Keratinocyte (primary cell): ENCODE results near the gene MTCH1. TPM values are rescaled to one million over a fixed set of nuclear protein-coding genes. Genes with fewer than 3 reads are reported as not detected.

Experiments
- DNase-seq: peaks from one replicate; pipeline ENCODE4 v3.0.0-alpha.2; 2011; ENCODE audit warnings: low read depth, missing footprints, low spot score
- FAIRE-seq: peaks from 2 replicates; lab custom pipeline; 2011; peaks lifted over from hg19 to GRCh38; lab: Jason Lieb, UNC
- H2AFZ ChIP-seq: 2 replicates; pipeline ENCODE4 v1.6.0; 2012; ENCODE audit warnings: low read length, control low read depth, inconsistent platforms; ENCODE audit not compliant: control insufficient read depth
- H3K27ac ChIP-seq: 2 replicates; pipeline ENCODE4 v1.5.1; 2011; ENCODE audit warnings: low read length; ENCODE audit not compliant: control insufficient read depth, insufficient read depth
- H3K27me3 ChIP-seq: 3 replicates; pipeline ENCODE4 v1.6.0; 2011; ENCODE audit warnings: low read length; ENCODE audit not compliant: control insufficient read depth, insufficient read depth; ENCODE audit errors: extremely low read depth
- H3K36me3 ChIP-seq, 2 experiments: 2 replicates in 1 of 2; 3 replicates in 1 of 2; pipeline ENCODE4 v1.5.1; 2011; ENCODE audit warnings: low read length in 2 of 2, mild to moderate bottlenecking in 1 of 2; ENCODE audit not compliant: control insufficient read depth in 2 of 2, insufficient read depth in 2 of 2; ENCODE audit errors: extremely low read depth in 1 of 2
- H3K4me1 ChIP-seq: 3 replicates; pipeline ENCODE4 v1.5.1; 2011; ENCODE audit warnings: low read length; ENCODE audit not compliant: control insufficient read depth, insufficient read depth; ENCODE audit errors: extremely low read depth
- H3K4me2 ChIP-seq: 3 replicates; pipeline ENCODE4 v1.6.0; 2011; ENCODE audit warnings: low read depth, low read length; ENCODE audit not compliant: control insufficient read depth, insufficient read depth; ENCODE audit errors: extremely low read depth
- H3K4me3 ChIP-seq, 3 experiments: fragments of 200-600 bp in 1 of 3; sonication (generic) in 1 of 3; 2 replicates in 2 of 3; 3 replicates in 1 of 3; pipeline ENCODE4 v1.5.1; 2011 to 2016; ENCODE audit warnings: low read length in 3 of 3, mild to moderate bottlenecking in 3 of 3, control low read depth in 2 of 3, inconsistent platforms in 1 of 3, low read depth in 1 of 3, mixed read lengths in 1 of 3, mixed run types in 1 of 3, moderate library complexity in 1 of 3; ENCODE audit not compliant: control insufficient read depth in 2 of 3, insufficient read depth in 2 of 3; ENCODE audit errors: extremely low read depth in 1 of 3
- H3K79me2 ChIP-seq: 2 replicates; pipeline ENCODE4 v1.6.0; 2012; ENCODE audit warnings: low read length; ENCODE audit not compliant: control insufficient read depth, insufficient read depth
- H3K9ac ChIP-seq: 3 replicates; pipeline ENCODE4 v1.6.0; 2011; ENCODE audit warnings: low read length; ENCODE audit not compliant: control insufficient read depth, insufficient read depth; ENCODE audit errors: extremely low read depth
- H3K9me1 ChIP-seq: 3 replicates; pipeline ENCODE4 v1.6.0; 2011; ENCODE audit warnings: low read length; ENCODE audit not compliant: control insufficient read depth, insufficient read depth; ENCODE audit errors: extremely low read depth
- H3K9me3 ChIP-seq: 2 replicates; pipeline ENCODE4 v1.5.1; 2012; ENCODE audit warnings: low read depth, low read length; ENCODE audit not compliant: control insufficient read depth
- H4K20me1 ChIP-seq: 3 replicates; pipeline ENCODE4 v1.6.0; 2011; ENCODE audit warnings: low read length; ENCODE audit not compliant: control insufficient read depth, insufficient read depth; ENCODE audit errors: extremely low read depth
- EZH2 ChIP-seq: IDR thresholded peaks from one replicate; pipeline ENCODE4 v1.6.1; 2012; ENCODE audit warnings: inconsistent platforms, mild to moderate bottlenecking, low read length, moderate library complexity
- dilution Hi-C: fragments of 300-500 bp; cut with MboI; formaldehyde crosslinking; loops from one replicate; pipeline ENCODE4 v1.7.0; 2020; ENCODE audit warnings: low sequenced_read_pairs; ENCODE audit not compliant: extremely low pct_ligation_motif_present
- polyA plus RNA-seq, 5 experiments: library from polyadenylated mRNA; depleted of rRNA in 3 of 5; stranded (reverse) in 3 of 5; stranded (forward) in 1 of 5; unstranded in 1 of 5; fragments of >200 nt; gene quantifications; 1 replicate in 1 of 5; 2 replicates in 3 of 5; 3 replicates in 1 of 5; pipeline versions ENCODE4 v1.2.1 to v1.2.3, GENCODE V29; 2011 to 2012; ENCODE audit warnings: missing spikeins in 2 of 5, low read depth in 1 of 5, low replicate concordance in 1 of 5
- TF ChIP-seq, protein P1 (sequence below), 3 experiments: IDR thresholded peaks in 1 of 3; conservative IDR thresholded peaks in 1 of 3; optimal IDR thresholded peaks in 1 of 3; 2 replicates in 2 of 3; 3 replicates in 1 of 3; pipeline versions ENCODE3 to v1.5.1; 2011; ENCODE audit warnings: low read length in 3 of 3, mild to moderate bottlenecking in 3 of 3, moderate library complexity in 2 of 3, control low read depth in 1 of 3, inconsistent platforms in 1 of 3; ENCODE audit not compliant: insufficient read depth in 2 of 3; ENCODE audit errors: extremely low read depth in 1 of 3

Gene MTCH1
- polyA plus RNA-seq, 1 donor (not counting 4 experiments of a cell fraction or from before 2014, with no cell fraction given), result 88.8 TPM

DNA sequence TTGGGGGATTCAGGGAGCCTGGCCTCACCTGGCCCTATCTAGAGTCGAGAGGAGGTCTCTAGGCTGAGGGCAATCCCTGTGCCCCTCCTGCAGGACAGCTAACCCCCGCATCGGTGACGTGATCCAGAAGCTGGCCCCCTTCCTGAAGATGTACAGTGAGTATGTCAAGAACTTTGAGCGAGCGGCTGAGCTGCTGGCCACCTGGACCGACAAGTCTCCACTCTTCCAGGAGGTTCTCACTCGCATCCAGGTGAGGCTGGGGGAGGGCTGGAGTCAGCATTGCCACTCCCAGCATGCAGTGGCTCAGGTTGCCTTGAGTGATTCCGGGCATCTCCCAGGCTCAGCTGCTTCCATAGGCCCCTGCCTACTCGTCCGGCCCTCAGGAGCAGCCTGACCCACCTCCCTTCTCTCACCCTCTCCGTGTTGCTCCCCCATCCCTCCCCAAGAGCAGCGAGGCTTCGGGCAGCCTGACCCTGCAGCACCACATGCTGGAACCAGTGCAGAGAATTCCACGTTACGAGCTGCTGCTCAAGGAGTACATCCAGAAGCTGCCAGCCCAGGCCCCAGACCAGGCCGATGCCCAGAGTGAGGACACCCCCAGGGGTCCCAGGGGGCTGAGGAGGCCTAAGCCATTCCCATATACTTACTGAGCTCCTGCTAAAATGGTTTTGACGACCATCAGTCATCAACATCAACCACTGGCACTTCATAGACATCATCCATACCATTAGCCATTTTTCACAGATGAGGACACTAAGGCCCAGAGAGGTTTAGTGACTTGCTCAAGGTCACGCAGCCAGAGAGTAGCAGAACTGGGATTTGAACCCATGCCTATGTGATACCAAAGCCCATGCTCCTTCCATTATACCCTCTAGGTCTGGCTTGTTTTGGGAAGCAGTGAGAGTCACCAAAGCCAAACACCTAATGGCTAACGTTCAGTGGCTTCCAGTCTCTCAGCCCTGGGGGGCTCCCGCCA lies 27.8 kb upstream of the MTCH1 start:
- Histone ChIP-seq H3K9me3 (no peaks in the 10 kb centered on the region), H3K27ac (no peak overlapping the region), H3K79me2 (no peaks in the 10 kb centered on the region), H4K20me1 (no peaks in the 10 kb centered on the region), H3K9ac (no peak overlapping the region), H3K4me1 (peaks cover 8% of the 10 kb centered on the region), H3K9me1 (no peaks in the 10 kb centered on the region), H3K27me3 (peaks cover 18% of the 10 kb centered on the region), H3K4me2 (no peak overlapping the region), H3K36me3 (no peaks in the 10 kb centered on the region), H2AFZ (no peak overlapping the region), H3K4me3 (no peak overlapping the region)
- DNase-seq (no peak), FAIRE-seq (no peak)
- no peak for TF ChIP-seq EZH2
- TF ChIP-seq, protein P1, sequence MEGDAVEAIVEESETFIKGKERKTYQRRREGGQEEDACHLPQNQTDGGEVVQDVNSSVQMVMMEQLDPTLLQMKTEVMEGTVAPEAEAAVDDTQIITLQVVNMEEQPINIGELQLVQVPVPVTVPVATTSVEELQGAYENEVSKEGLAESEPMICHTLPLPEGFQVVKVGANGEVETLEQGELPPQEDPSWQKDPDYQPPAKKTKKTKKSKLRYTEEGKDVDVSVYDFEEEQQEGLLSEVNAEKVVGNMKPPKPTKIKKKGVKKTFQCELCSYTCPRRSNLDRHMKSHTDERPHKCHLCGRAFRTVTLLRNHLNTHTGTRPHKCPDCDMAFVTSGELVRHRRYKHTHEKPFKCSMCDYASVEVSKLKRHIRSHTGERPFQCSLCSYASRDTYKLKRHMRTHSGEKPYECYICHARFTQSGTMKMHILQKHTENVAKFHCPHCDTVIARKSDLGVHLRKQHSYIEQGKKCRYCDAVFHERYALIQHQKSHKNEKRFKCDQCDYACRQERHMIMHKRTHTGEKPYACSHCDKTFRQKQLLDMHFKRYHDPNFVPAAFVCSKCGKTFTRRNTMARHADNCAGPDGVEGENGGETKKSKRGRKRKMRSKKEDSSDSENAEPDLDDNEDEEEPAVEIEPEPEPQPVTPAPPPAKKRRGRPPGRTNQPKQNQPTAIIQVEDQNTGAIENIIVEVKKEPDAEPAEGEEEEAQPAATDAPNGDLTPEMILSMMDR (optimal IDR thresholded peaks at IDR 0.05 in 1 of 3, IDR thresholded peaks at IDR 0.05 in 1 of 3, conservative IDR thresholded peaks at IDR 0.05 in 1 of 3; ENCODE audit: extremely low read depth in 1 of 3, insufficient read depth in 2 of 3, low read length in 3 of 3), result no peak
- dilution Hi-C loops, result no loop called here

DNA sequence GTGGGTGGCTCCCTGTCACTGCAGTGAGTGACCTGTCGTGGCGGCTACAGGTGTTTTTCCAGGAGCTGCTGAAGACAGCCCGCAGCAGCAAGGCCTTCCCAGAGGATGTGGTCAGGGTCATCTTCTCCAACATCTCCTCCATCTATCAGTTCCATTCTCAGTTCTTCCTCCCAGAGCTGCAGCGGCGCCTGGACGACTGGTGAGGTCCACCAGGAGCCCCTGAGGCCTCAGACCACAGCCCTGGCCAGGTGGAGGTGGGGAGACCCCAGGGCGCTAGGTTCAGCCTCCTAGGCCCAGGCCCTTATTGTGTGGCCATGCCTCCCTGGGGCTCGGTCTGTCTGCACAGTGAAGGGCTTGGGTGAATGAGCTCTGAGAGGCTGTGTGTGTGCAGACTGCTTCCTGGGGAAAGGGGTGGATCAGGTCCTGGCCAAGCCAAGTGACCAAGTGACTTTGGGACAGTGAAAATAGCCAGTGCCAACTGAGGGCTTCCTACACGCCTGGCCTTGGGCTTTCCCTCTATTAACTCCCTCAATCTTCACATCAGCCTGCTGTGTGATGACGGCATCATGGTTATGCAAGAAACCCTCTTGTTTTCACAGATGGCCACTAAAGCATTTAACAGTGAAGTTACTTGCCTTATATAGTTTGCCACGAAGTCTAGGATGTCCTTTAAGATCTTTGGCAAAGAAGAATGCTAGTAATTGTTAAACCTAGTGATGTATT lies 25.8 kb upstream of the MTCH1 start:
- Histone ChIP-seq H3K79me2 (no peaks in the 10 kb centered on the region), H3K27me3 (peaks cover 18% of the 10 kb centered on the region), H3K9me3 (no peaks in the 10 kb centered on the region), H3K9ac (no peak overlapping the region), H3K4me2 (no peak overlapping the region), H3K4me1 (no peaks in the 10 kb centered on the region), H3K4me3 (no peak overlapping the region), H4K20me1 (no peaks in the 10 kb centered on the region), H3K27ac (no peak overlapping the region), H2AFZ (no peak overlapping the region), H3K36me3 (no peaks in the 10 kb centered on the region), H3K9me1 (no peaks in the 10 kb centered on the region)
- dilution Hi-C loops, result no loop called here
- DNase-seq, result no peak
- TF ChIP-seq, protein P1 (optimal IDR thresholded peaks at IDR 0.05 in 1 of 3, IDR thresholded peaks at IDR 0.05 in 1 of 3, conservative IDR thresholded peaks at IDR 0.05 in 1 of 3; ENCODE audit: extremely low read depth in 1 of 3, insufficient read depth in 2 of 3, low read length in 3 of 3), result no peak
- TF ChIP-seq EZH2, result no peak
- no peak for FAIRE-seq
